Measurements from ENCODE around the gene KMT2E.
"Not testable (repeated sequence)": the region's sequence is repeated elsewhere in the genome, so short reads cannot be mapped to it uniquely, and the experiment has no call there.

Gene KMT2E

GRCh38 chr7:105028941-105029340 lies 14.9 kb downstream of the KMT2E start:
- not testable (repeated sequence) for DNase-seq

GRCh38 chr7:105030447-105030846 lies 16.4 kb downstream of the KMT2E start:
- DNase-seq: no peak

GRCh38 chr7:105032553-105033214 lies 18.7 kb downstream of the KMT2E start:
- DNase-seq: no peak

- DNase-seq: no peak
Measured at GRCh38 chr7:105035349-105035748, 21.3 kb downstream of the KMT2E start.

- DNase-seq: no peak
Measured at GRCh38 chr7:105036217-105037168, 22.5 kb downstream of the KMT2E start.

- DNase-seq: no peak
Measured at GRCh38 chr7:105037319-105037718, 23.3 kb downstream of the KMT2E start.

- DNase-seq: no peak
Measured at GRCh38 chr7:105044449-105045070, 30.6 kb downstream of the KMT2E start.

- DNase-seq: no peak
Measured at GRCh38 chr7:105046414-105046813, 32.4 kb downstream of the KMT2E start.

GRCh38 chr7:105047932-105048331 lies 33.9 kb downstream of the KMT2E start:
- DNase-seq: no peak

GRCh38 chr7:105050493-105050892 lies 36.5 kb downstream of the KMT2E start:
- DNase-seq: no peak

- DNase-seq: not testable (repeated sequence)
Measured at GRCh38 chr7:105050899-105051298, 36.9 kb downstream of the KMT2E start.

- no peak for DNase-seq
Measured at GRCh38 chr7:105055084-105055483, 41.1 kb downstream of the KMT2E start.

GRCh38 chr7:105055621-105056020 lies 41.6 kb downstream of the KMT2E start:
- DNase-seq: no peak

GRCh38 chr7:105057472-105057871 lies 43.5 kb downstream of the KMT2E start:
- DNase-seq: no peak

- DNase-seq: no peak
Measured at GRCh38 chr7:105060437-105060836, 46.4 kb downstream of the KMT2E start.

GRCh38 chr7:105060923-105061322 lies 46.9 kb downstream of the KMT2E start:
- no peak for DNase-seq

GRCh38 chr7:105065104-105065503 lies 51.1 kb downstream of the KMT2E start:
- DNase-seq: no peak

- DNase-seq: no peak
Measured at GRCh38 chr7:105067691-105068090, 53.7 kb downstream of the KMT2E start.

- DNase-seq: no peak
Measured at GRCh38 chr7:105068886-105069285, 54.9 kb downstream of the KMT2E start.

- DNase-seq: no peak
Measured at GRCh38 chr7:105073143-105073542, 59.1 kb downstream of the KMT2E start.

- no peak for DNase-seq
Measured at GRCh38 chr7:105079348-105079747, 65.3 kb downstream of the KMT2E start.

- DNase-seq: no peak
Measured at GRCh38 chr7:105084581-105084980, 70.6 kb downstream of the KMT2E start.

GRCh38 chr7:105086850-105087249 lies 72.8 kb downstream of the KMT2E start:
- DNase-seq: no peak

GRCh38 chr7:105087981-105088380 lies 74.0 kb downstream of the KMT2E start:
- DNase-seq: no peak

Measured in DMS79 treated with DMSO at 0.1 percent for 48 hours (cell line).